RWPE1 (cell line): ENCODE measurements around the gene PC.

Experiments used
- CTCF ChIA-PET: fragments of 350-600 bp; sonication (Branson Sonifier 250); formaldehyde crosslinking; extraction: SDS; loops from one replicate; lab custom pipeline; 2021; lab: Yijun Ruan, JAX
- POLR2A ChIA-PET: fragments of 400-600 bp; formaldehyde crosslinking; extraction: SDS; loops from one replicate; lab custom pipeline; 2020; ENCODE audit warnings: antibody characterized with exemption; ENCODE audit not compliant: low non-redundant PET; lab: Yijun Ruan, JAX
- DNase-seq: peaks from one replicate; pipeline ENCODE4 v3.0.0; 2012; ENCODE audit warnings: low spot score
- H3K27ac ChIP-seq: fragments of 450-650 bp; 2 replicates; pipeline ENCODE4 v1.5.1; 2017
- CTCF ChIP-seq: fragments of 450-650 bp; conservative IDR thresholded peaks from 2 replicates; pipeline ENCODE4 v1.5.1; 2017; ENCODE audit warnings: low read depth, mild to moderate bottlenecking

PC gene

GRCh38 chr11:66864924-66865697, 93.1 kb downstream of the PC start:
- TF ChIP-seq CTCF = no peak
- DNase-seq = no peak
- CTCF ChIA-PET = interaction anchor here (0.6 kb wide), 1 partner anchor 391 kb away, joined by 3 read pairs; no protein-coding TSS in a partner anchor
- POLR2A ChIA-PET = no interaction called here
- H3K27ac ChIP-seq = peak overlapping the region; percentile 94

GRCh38 chr11:66864172-66864901, 93.8 kb downstream of the PC start:
- no peak for TF ChIP-seq CTCF
- ChIA-PET POLR2A (no interaction called here), CTCF (interaction anchor here (0.6 kb wide), 1 partner anchor 392 kb away, joined by 3 read pairs; no protein-coding TSS in a partner anchor)
- DNase-seq = no peak
- peak overlapping the region; percentile 94 for H3K27ac ChIP-seq

GRCh38 chr11:66863428-66864125, 94.6 kb downstream of the PC start:
- no peak for DNase-seq
- CTCF ChIA-PET = interaction anchor here (0.5 kb wide), 1 partner anchor 158 kb away, joined by 3 read pairs; no protein-coding TSS in a partner anchor
- H3K27ac ChIP-seq = peak overlapping the region; percentile 94
- TF ChIP-seq CTCF = no peak
- POLR2A ChIA-PET = no interaction called here

- TF ChIP-seq CTCF = no peak
- no peak for DNase-seq
- ChIA-PET POLR2A (interaction anchor here (0.6 kb wide), 2 partner anchors 41 to 377 kb away, joined by 5 read pairs; no protein-coding TSS in a partner anchor), CTCF (interaction anchor here (1.1 kb wide), 1 partner anchor 113 kb away, joined by 3 read pairs; the partner anchor contains the start of gene C11orf86)
- peak overlapping the region; percentile 94 for H3K27ac ChIP-seq
Measured at GRCh38 chr11:66862559-66863037, 95.6 kb downstream of the PC start.

- peak overlapping the region; percentile 94 for H3K27ac ChIP-seq
- ChIA-PET POLR2A (interaction anchor here (0.6 kb wide), 1 partner anchor 378 kb away, joined by 5 read pairs; no protein-coding TSS in a partner anchor), CTCF (interaction anchor here (1.1 kb wide), 1 partner anchor 113 kb away, joined by 3 read pairs; the partner anchor contains the start of gene C11orf86)
- no peak for TF ChIP-seq CTCF
- no peak for DNase-seq
Measured at GRCh38 chr11:66861774-66862558, 96.2 kb downstream of the PC start.
